Dendritic cell treated with granulocyte-macrophage colony-stimulating factor and Interleukin-4, amounts not matched to agents 40 ng/mL and 50 ng/mL, for 4 days (primary cell): ENCODE results near the gene MANBA.

Source experiments
- H3K27ac Mint-ChIP-seq: one replicate; pipeline ENCODE4 v1.8.0; 2022; ENCODE audit warnings: mild to moderate bottlenecking, mixed read lengths
- H3K27me3 Mint-ChIP-seq: one replicate; pipeline ENCODE4 v1.8.0; 2022; ENCODE audit warnings: mild to moderate bottlenecking, mixed read lengths
- H3K36me3 Mint-ChIP-seq: one replicate; pipeline ENCODE4 v1.8.0; 2022; ENCODE audit warnings: low read depth, mixed read lengths
- H3K4me1 Mint-ChIP-seq: one replicate; pipeline ENCODE4 v1.8.0; 2022; ENCODE audit warnings: low read depth, mixed read lengths
- H3K4me3 Mint-ChIP-seq: one replicate; pipeline ENCODE4 v1.8.0; 2022; ENCODE audit warnings: mild to moderate bottlenecking, moderate library complexity, mixed read lengths
- H3K9me3 Mint-ChIP-seq: one replicate; pipeline ENCODE4 v1.8.0; 2022; ENCODE audit warnings: mixed read lengths
- intact Hi-C: fragments of 100-400 bp; cut with micrococcal nuclease; formaldehyde crosslinking; loops from one replicate; pipeline ENCODE4 v1.15.0; 2022

MANBA gene

GRCh38 chr4:102694791-102695190 lies 66.0 kb downstream of the MANBA start:
- peak overlapping the region; percentile 78 for H3K27ac Mint-ChIP-seq
- peaks cover 56% of the 10 kb centered on the region for H3K36me3 Mint-ChIP-seq
- no peaks in the 10 kb centered on the region for H3K27me3 Mint-ChIP-seq
- peaks cover 35% of the 10 kb centered on the region for H3K4me1 Mint-ChIP-seq
- no peaks in the 10 kb centered on the region for H3K9me3 Mint-ChIP-seq
- intact Hi-C loops, result no loop called here
- no peak overlapping the region for H3K4me3 Mint-ChIP-seq

GRCh38 chr4:102693861-102694260 lies 66.9 kb downstream of the MANBA start:
- Mint-ChIP-seq H3K27me3 (no peaks in the 10 kb centered on the region), H3K4me1 (peaks cover 35% of the 10 kb centered on the region), H3K9me3 (no peaks in the 10 kb centered on the region), H3K27ac (peak overlapping the region; percentile 78), H3K36me3 (peaks cover 60% of the 10 kb centered on the region), H3K4me3 (no peak overlapping the region)
- intact Hi-C loops, result no loop called here

- Mint-ChIP-seq H3K9me3 (no peaks in the 10 kb centered on the region), H3K4me3 (no peak overlapping the region), H3K4me1 (peaks cover 35% of the 10 kb centered on the region), H3K27ac (peak overlapping the region; percentile 78), H3K27me3 (no peaks in the 10 kb centered on the region), H3K36me3 (peaks cover 60% of the 10 kb centered on the region)
- intact Hi-C loops, result no loop called here
Observed at GRCh38 chr4:102693262-102693850, 67.4 kb downstream of the MANBA start.

GRCh38 chr4:102692474-102692873 lies 68.3 kb downstream of the MANBA start:
- Mint-ChIP-seq H3K36me3 (peaks cover 60% of the 10 kb centered on the region), H3K27ac (peak overlapping the region; percentile 87), H3K4me3 (peak overlapping the region; percentile 5), H3K4me1 (peaks cover 35% of the 10 kb centered on the region), H3K9me3 (no peaks in the 10 kb centered on the region), H3K27me3 (no peaks in the 10 kb centered on the region)
- intact Hi-C loops, result no loop called here

- Mint-ChIP-seq H3K36me3 (peaks cover 24% of the 10 kb centered on the region), H3K9me3 (no peaks in the 10 kb centered on the region), H3K27ac (no peak overlapping the region), H3K4me1 (peaks cover 19% of the 10 kb centered on the region), H3K4me3 (no peak overlapping the region), H3K27me3 (no peaks in the 10 kb centered on the region)
- intact Hi-C loops, result no loop called here
Observed at GRCh38 chr4:102687982-102688433, 72.8 kb downstream of the MANBA start.

GRCh38 chr4:102687373-102687981 lies 73.3 kb downstream of the MANBA start:
- intact Hi-C loops, result no loop called here
- peaks cover 15% of the 10 kb centered on the region for H3K4me1 Mint-ChIP-seq

GRCh38 chr4:102685768-102686167 lies 75.0 kb downstream of the MANBA start:
- Mint-ChIP-seq H3K4me3 (no peak overlapping the region), H3K4me1 (no peaks in the 10 kb centered on the region), H3K9me3 (no peaks in the 10 kb centered on the region), H3K27me3 (no peaks in the 10 kb centered on the region), H3K27ac (no peak overlapping the region), H3K36me3 (peaks cover 35% of the 10 kb centered on the region)
- intact Hi-C loops, result no loop called here

More at GRCh38 chr4:102687373-102687981, 73.3 kb downstream of the MANBA start:
- no peak overlapping the region for H3K27ac Mint-ChIP-seq
- H3K4me3 Mint-ChIP-seq, result no peak overlapping the region
- H3K36me3 Mint-ChIP-seq, result peaks cover 29% of the 10 kb centered on the region
- H3K9me3 Mint-ChIP-seq, result no peaks in the 10 kb centered on the region
- H3K27me3 Mint-ChIP-seq, result no peaks in the 10 kb centered on the region

- Mint-ChIP-seq H3K27ac (no peak overlapping the region), H3K27me3 (no peaks in the 10 kb centered on the region), H3K9me3 (no peaks in the 10 kb centered on the region), H3K36me3 (peaks cover 35% of the 10 kb centered on the region), H3K4me1 (no peaks in the 10 kb centered on the region), H3K4me3 (no peak overlapping the region)
- intact Hi-C loops, result no loop called here
Observed at GRCh38 chr4:102684610-102685052, 76.1 kb downstream of the MANBA start.

- H3K36me3 Mint-ChIP-seq, result peaks cover 35% of the 10 kb centered on the region
- no peak overlapping the region for H3K4me3 Mint-ChIP-seq
- no peaks in the 10 kb centered on the region for H3K9me3 Mint-ChIP-seq
- intact Hi-C loops, result no loop called here
- H3K4me1 Mint-ChIP-seq, result no peaks in the 10 kb centered on the region
- no peaks in the 10 kb centered on the region for H3K27me3 Mint-ChIP-seq
- no peak overlapping the region for H3K27ac Mint-ChIP-seq
Observed at GRCh38 chr4:102683881-102684609, 76.7 kb downstream of the MANBA start.

- Mint-ChIP-seq H3K36me3 (peaks cover 48% of the 10 kb centered on the region), H3K4me1 (no peaks in the 10 kb centered on the region), H3K4me3 (no peak overlapping the region), H3K27ac (no peak overlapping the region), H3K27me3 (no peaks in the 10 kb centered on the region), H3K9me3 (no peaks in the 10 kb centered on the region)
- intact Hi-C loops, result no loop called here
Observed at GRCh38 chr4:102678695-102679335, 82.0 kb downstream of the MANBA start.

- Mint-ChIP-seq H3K36me3 (peaks cover 55% of the 10 kb centered on the region), H3K9me3 (no peaks in the 10 kb centered on the region), H3K27me3 (no peaks in the 10 kb centered on the region), H3K4me1 (no peaks in the 10 kb centered on the region), H3K4me3 (no peak overlapping the region), H3K27ac (no peak overlapping the region)
- intact Hi-C loops, result no loop called here
Observed at GRCh38 chr4:102678107-102678506, 82.7 kb downstream of the MANBA start.

- Mint-ChIP-seq H3K4me3 (no peak overlapping the region), H3K9me3 (no peaks in the 10 kb centered on the region), H3K36me3 (peaks cover 53% of the 10 kb centered on the region), H3K4me1 (no peaks in the 10 kb centered on the region), H3K27me3 (no peaks in the 10 kb centered on the region), H3K27ac (no peak overlapping the region)
- intact Hi-C loops, result no loop called here
Observed at GRCh38 chr4:102675141-102675540, 85.6 kb downstream of the MANBA start.

GRCh38 chr4:102667001-102667400 lies 93.8 kb downstream of the MANBA start:
- intact Hi-C loops, result no loop called here
- no peak overlapping the region for H3K27ac Mint-ChIP-seq
- no peaks in the 10 kb centered on the region for H3K27me3 Mint-ChIP-seq
- H3K9me3 Mint-ChIP-seq, result no peaks in the 10 kb centered on the region
- H3K36me3 Mint-ChIP-seq, result peaks cover 76% of the 10 kb centered on the region
- H3K4me1 Mint-ChIP-seq, result peaks cover 5% of the 10 kb centered on the region
- H3K4me3 Mint-ChIP-seq, result no peak overlapping the region

GRCh38 chr4:102665527-102665926 lies 95.2 kb downstream of the MANBA start:
- no peaks in the 10 kb centered on the region for H3K9me3 Mint-ChIP-seq
- H3K27me3 Mint-ChIP-seq, result no peaks in the 10 kb centered on the region
- no peak overlapping the region for H3K4me3 Mint-ChIP-seq
- H3K4me1 Mint-ChIP-seq, result peaks cover 5% of the 10 kb centered on the region
- peaks cover 63% of the 10 kb centered on the region for H3K36me3 Mint-ChIP-seq
- intact Hi-C loops, result no loop called here
- H3K27ac Mint-ChIP-seq, result no peak overlapping the region
